Body of pancreas (tissue), 4 donors: ENCODE results near the gene ACTA2. TPM values are rescaled to one million over a fixed set of nuclear protein-coding genes. Genes with fewer than 3 reads are reported as not detected.

Source experiments
- ATAC-seq: fragments of 150-250 bp; one replicate; pipeline ENCODE4 v1.9.1; 2016
- DNase-seq, 4 donors: peaks; one replicate each; pipeline ENCODE4 v3.0.0-alpha.2; 2019
- H3K27ac ChIP-seq, 4 donors: fragments of 200-600 bp; sonication (generic); 1 replicate in 3 of 4; 2 replicates in 1 of 4; pipeline versions ENCODE4 v1.5.1 to v1.6.1; 2016 to 2019; ENCODE audit warnings: mild to moderate bottlenecking in 1 of 4, mixed read lengths in 1 of 4, moderate library complexity in 1 of 4
- H3K27me3 ChIP-seq, 2 donors: fragments of 200-600 bp; sonication (generic); one replicate each; pipeline ENCODE4 v1.6.0; 2016; ENCODE audit warnings: mild to moderate bottlenecking in 1 of 2
- H3K36me3 ChIP-seq, 2 donors: fragments of 200-600 bp; sonication (generic); replicated peaks in 1 of 2; 2 replicates each; pipeline ENCODE4 v1.5.1; 2016; ENCODE audit warnings: low read depth in 2 of 2; ENCODE audit not compliant: insufficient read depth in 1 of 2
- H3K4me1 ChIP-seq: fragments of 200-600 bp; sonication (generic); one replicate; pipeline ENCODE4 v1.6.0; 2016
- H3K4me3 ChIP-seq, 2 donors: fragments of 200-600 bp; sonication (generic); 1 replicate in 1 of 2; 2 replicates in 1 of 2; pipeline ENCODE4 v1.5.1; 2016 to 2019
- H3K9me3 ChIP-seq, 3 donors: fragments of 200-600 bp; sonication (generic); 1 replicate in 2 of 3; 2 replicates in 1 of 3; pipeline ENCODE4 v1.5.1; 2016
- POLR2A ChIP-seq, 3 donors: fragments of 450-650 bp; IDR thresholded peaks; one replicate each; pipeline ENCODE4 v1.6.1; 2016; ENCODE audit warnings: antibody characterized with exemption in 3 of 3, mild to moderate bottlenecking in 2 of 3
- WGBS, 2 donors: methylation state at CpG; one replicate each; pipeline ENCODE4 v1.1.5; 2017; 5-methylcytosine and 5-hydroxymethylcytosine counted together
- intact Hi-C: fragments of 100-400 bp; cut with DNase I; formaldehyde crosslinking; loops from one replicate; pipeline ENCODE4 v1.15.1; 2023
- total RNA-seq, 2 donors: library from RNA; depleted of rRNA; stranded (reverse); fragments of >200 nt; gene quantifications; one replicate each; pipeline ENCODE4 v1.1.0, GENCODE V29; 2016
- TF ChIP-seq, protein P1 (sequence below), 7 experiments: fragments of 450-650 bp in 4 of 7; fragments of 200-600 bp in 3 of 7; sonication (generic) in 3 of 7; IDR thresholded peaks; one replicate each; pipeline ENCODE4 v1.5.1; 2016 to 2019; ENCODE audit warnings: antibody characterized with exemption in 7 of 7

The ACTA2 gene
- total RNA-seq, 2 donors from 2014 or later = 41.5 to 136 TPM

DNA sequence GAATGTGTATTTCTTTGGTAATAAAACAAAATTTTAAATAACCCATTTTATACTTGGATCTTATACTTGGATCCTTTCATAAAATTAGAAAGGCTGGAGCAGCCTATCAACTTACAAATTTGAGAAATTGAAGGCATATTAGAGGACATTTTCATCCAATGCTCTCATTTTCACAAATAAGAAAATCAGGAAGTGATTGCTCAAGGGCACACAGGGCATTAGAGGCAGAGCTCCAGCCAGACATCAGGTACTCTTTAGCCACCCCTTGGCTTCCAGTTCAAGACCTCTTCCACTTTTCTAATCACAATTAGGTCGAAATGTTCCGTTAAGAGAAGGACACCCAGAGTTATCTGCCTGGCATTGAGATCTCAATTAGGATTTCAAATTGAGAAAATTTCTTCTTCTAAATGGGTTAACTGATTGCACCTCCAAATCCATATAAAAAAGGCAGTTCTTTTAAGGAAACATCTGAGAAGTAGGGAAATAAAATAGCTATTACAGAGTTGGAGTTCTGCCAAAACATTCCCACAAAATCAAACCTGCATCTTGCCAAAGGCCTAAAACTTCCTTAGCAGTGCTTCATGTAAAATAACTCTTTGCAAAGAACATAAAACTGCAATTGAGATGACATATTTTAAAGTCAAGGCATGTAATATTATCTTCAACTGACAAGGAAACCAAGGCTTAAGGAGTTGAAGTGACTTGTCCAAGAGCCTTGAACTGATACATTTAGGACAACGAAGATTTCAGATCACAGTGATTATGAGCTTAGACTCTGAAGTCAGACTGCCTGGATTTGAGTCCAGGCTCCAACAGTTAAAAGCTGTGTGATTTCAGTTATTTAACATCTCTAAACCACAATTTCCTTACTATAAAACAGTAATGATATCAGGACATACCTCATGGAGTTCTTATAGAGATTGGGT, 2.4 kb downstream of the ACTA2 start:
- ATAC-seq = no peak
- Histone ChIP-seq H3K9me3 (no peaks in the 10 kb centered on the region), H3K27ac (no peak overlapping the region), H3K27me3 (no peaks in the 10 kb centered on the region), H3K4me3 (no peak overlapping the region), H3K36me3 (no peaks in the 10 kb centered on the region), H3K4me1 (no peaks in the 10 kb centered on the region)
- no peak for TF ChIP-seq POLR2A (IDR thresholded peaks at IDR 0.05)
- TF ChIP-seq, protein P1, sequence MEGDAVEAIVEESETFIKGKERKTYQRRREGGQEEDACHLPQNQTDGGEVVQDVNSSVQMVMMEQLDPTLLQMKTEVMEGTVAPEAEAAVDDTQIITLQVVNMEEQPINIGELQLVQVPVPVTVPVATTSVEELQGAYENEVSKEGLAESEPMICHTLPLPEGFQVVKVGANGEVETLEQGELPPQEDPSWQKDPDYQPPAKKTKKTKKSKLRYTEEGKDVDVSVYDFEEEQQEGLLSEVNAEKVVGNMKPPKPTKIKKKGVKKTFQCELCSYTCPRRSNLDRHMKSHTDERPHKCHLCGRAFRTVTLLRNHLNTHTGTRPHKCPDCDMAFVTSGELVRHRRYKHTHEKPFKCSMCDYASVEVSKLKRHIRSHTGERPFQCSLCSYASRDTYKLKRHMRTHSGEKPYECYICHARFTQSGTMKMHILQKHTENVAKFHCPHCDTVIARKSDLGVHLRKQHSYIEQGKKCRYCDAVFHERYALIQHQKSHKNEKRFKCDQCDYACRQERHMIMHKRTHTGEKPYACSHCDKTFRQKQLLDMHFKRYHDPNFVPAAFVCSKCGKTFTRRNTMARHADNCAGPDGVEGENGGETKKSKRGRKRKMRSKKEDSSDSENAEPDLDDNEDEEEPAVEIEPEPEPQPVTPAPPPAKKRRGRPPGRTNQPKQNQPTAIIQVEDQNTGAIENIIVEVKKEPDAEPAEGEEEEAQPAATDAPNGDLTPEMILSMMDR (IDR thresholded peaks at IDR 0.05) = no peak
- DNase-seq = no peak
- 64 to 87% methylated on average over 3 of the region's 3 CpGs for WGBS, 2 donors
- intact Hi-C loops = no loop called here

GRCh38 chr10:88949051-88949450, 3.5 kb downstream of the ACTA2 start:
- TF ChIP-seq, protein P1 (IDR thresholded peaks at IDR 0.05) = no peak
- TF ChIP-seq POLR2A (IDR thresholded peaks at IDR 0.05) = no peak
- H3K36me3 ChIP-seq = no peaks in the 10 kb centered on the region
- H3K9me3 ChIP-seq = no peaks in the 10 kb centered on the region
- DNase-seq (no peak), ATAC-seq (no peak)
- intact Hi-C loops = no loop called here
- no peaks in the 10 kb centered on the region for H3K4me1 ChIP-seq
- H3K27me3 ChIP-seq = no peaks in the 10 kb centered on the region
- WGBS, 2 donors = 78 to 88% methylated on average over 2 of the region's 2 CpGs
- no peak overlapping the region for H3K27ac ChIP-seq
- H3K4me3 ChIP-seq = no peak overlapping the region

- WGBS, 2 donors = 71 to 89% methylated on average over 6 of the region's 6 CpGs
- Histone ChIP-seq H3K27me3 (no peaks in the 10 kb centered on the region), H3K27ac (no peak overlapping the region), H3K4me3 (no peak overlapping the region), H3K9me3 (no peaks in the 10 kb centered on the region), H3K36me3 (no peaks in the 10 kb centered on the region), H3K4me1 (no peaks in the 10 kb centered on the region)
- no peak for DNase-seq
- ATAC-seq = no peak
- TF ChIP-seq, protein P1 (IDR thresholded peaks at IDR 0.05) = no peak
- no peak for TF ChIP-seq POLR2A (IDR thresholded peaks at IDR 0.05)
- intact Hi-C loops = no loop called here
Measured at GRCh38 chr10:88946965-88947590, 5.5 kb downstream of the ACTA2 start.

DNA sequence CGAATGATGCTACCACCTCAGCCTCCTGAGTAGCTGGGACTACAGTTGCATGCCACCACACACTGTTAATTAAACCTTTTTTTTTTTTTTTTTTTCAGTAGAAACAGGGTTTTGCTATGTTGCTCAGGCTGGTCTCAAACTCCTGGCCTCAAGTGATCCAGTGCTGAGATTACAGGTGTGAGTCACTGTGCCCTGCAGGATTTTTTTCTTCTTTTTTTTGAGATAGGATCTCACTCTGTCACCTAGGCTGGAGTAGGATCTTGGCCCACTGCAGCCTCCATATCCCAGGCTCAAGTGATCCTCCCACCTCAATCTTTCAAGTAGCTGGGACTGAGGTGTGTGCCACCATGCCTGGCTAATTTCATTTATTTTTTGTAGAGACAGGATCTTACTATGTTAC, 6.4 kb downstream of the ACTA2 start:
- H3K4me3 ChIP-seq = no peak overlapping the region
- H3K27ac ChIP-seq = no peak overlapping the region
- ATAC-seq (no peak), DNase-seq (no peak)
- H3K9me3 ChIP-seq = no peaks in the 10 kb centered on the region
- intact Hi-C loops = no loop called here
- no peaks in the 10 kb centered on the region for H3K27me3 ChIP-seq
- H3K36me3 ChIP-seq = no peaks in the 10 kb centered on the region
- 90 to 91% methylated on average over 1 of the region's 1 CpG for WGBS, 2 donors
- TF ChIP-seq POLR2A (IDR thresholded peaks at IDR 0.05) = no peak
- TF ChIP-seq, protein P1 (IDR thresholded peaks at IDR 0.05) = no peak
- H3K4me1 ChIP-seq = no peaks in the 10 kb centered on the region
